Measurements from ENCODE around the gene CR1L. TPM values are rescaled to one million over a fixed set of nuclear protein-coding genes. Genes with fewer than 3 reads are reported as not detected.

CR1L gene
- 0.74 TPM in 1 of 5 replicates, not detected in the others for total RNA-seq (2022; extraction: Qiagen RNA extraction; ENCODE audit: low read depth)

GRCh38 chr1:207644852-207645634 is at the start of gene CR1L:
TSS of gene CR1L (plus strand) at chr1:207645133. CDS start at chr1:207645234, 101 bp downstream.

DNA sequence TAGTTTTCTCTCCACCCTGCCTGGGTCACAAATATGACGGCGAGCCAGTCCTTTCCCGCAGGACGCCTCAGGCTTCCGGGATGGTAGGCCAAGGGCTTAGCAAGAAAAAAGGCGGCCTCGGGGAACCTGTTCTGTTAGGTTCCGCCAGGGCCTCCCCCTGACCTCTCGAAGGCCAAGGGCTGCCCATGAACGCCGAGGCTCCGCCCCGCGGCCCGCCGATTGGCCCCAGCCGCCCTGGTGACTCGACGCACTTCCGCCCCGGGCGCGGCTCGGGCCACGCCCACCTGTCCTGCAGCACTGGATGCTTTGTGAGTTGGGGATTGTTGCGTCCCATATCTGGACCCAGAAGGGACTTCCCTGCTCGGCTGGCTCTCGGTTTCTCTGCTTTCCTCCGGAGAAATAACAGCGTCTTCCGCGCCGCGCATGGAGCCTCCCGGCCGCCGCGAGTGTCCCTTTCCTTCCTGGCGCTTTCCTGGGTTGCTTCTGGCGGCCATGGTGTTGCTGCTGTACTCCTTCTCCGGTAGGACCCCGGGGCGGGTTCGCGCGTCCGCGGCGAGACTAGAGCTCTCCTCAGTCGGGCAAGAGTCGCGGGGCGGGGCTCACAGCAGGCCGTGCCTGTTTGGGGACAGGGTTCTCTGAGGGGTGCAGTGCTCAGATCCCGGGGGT is 107.0 kb downstream of the CR1L start, which contains the start of gene CD46:
Gene CD46 (plus strand): TSS at position 265 of the 666 bp plus-strand sequence. CDS start 159 bp downstream, at position 424.

Other genes starting within 250 kb of the CR1L start
- gene CR2, start 190.8 kb upstream of the CR1L start, total RNA-seq (2022; extraction: Qiagen RNA extraction; ENCODE audit: low read depth), result not detected in 5 replicates
- gene CR1, start 149.0 kb upstream of the CR1L start, total RNA-seq (2022; extraction: Qiagen RNA extraction; ENCODE audit: low read depth), result not detected in 5 replicates
- gene CD46, start 106.9 kb downstream of the CR1L start, total RNA-seq (2022; extraction: Qiagen RNA extraction; ENCODE audit: low read depth), result 66.1 to 120 TPM (median 114 TPM) in 5 replicates